ENCODE data around the gene PAIP2B.
"Not testable (repeated sequence)": the region's sequence is repeated elsewhere in the genome, so short reads cannot be mapped to it uniquely, and the experiment has no call there.

PAIP2B gene

GRCh38 chr2:71216501-71216900 lies 10.4 kb downstream of the PAIP2B start:
- no peak for DNase-seq (ENCODE audit: low read depth in 3 of 3)

- DNase-seq (ENCODE audit: low read depth in 3 of 3): no peak
Observed at GRCh38 chr2:71215447-71215846, 11.5 kb downstream of the PAIP2B start.

- DNase-seq (ENCODE audit: low read depth in 3 of 3): no peak
Observed at GRCh38 chr2:71212336-71212735, 14.6 kb downstream of the PAIP2B start.

GRCh38 chr2:71210292-71210691 lies 16.6 kb downstream of the PAIP2B start:
- DNase-seq (ENCODE audit: low read depth in 3 of 3): no peak

GRCh38 chr2:71208756-71209155 lies 18.1 kb downstream of the PAIP2B start:
- no peak for DNase-seq (ENCODE audit: low read depth in 3 of 3)

GRCh38 chr2:71207601-71208000 lies 19.3 kb downstream of the PAIP2B start:
- no peak for DNase-seq (ENCODE audit: low read depth in 3 of 3)

- DNase-seq (ENCODE audit: low read depth in 3 of 3): no peak
Observed at GRCh38 chr2:71206271-71206670, 20.6 kb downstream of the PAIP2B start.

- no peak for DNase-seq (ENCODE audit: low read depth in 3 of 3)
Observed at GRCh38 chr2:71191570-71191943, 35.3 kb downstream of the PAIP2B start.

- no peak for DNase-seq (ENCODE audit: low read depth in 3 of 3)
Observed at GRCh38 chr2:71190656-71191569, 36.0 kb downstream of the PAIP2B start.

GRCh38 chr2:71187589-71187988 lies 39.3 kb downstream of the PAIP2B start:
- DNase-seq (ENCODE audit: low read depth in 3 of 3): no peak

- no peak for DNase-seq (ENCODE audit: low read depth in 3 of 3)
Observed at GRCh38 chr2:71186973-71187372, 39.9 kb downstream of the PAIP2B start.

- not testable (repeated sequence) for DNase-seq (ENCODE audit: low read depth in 3 of 3)
Observed at GRCh38 chr2:71183306-71184115, 43.4 kb downstream of the PAIP2B start.

- no peak for DNase-seq (ENCODE audit: low read depth in 3 of 3)
Observed at GRCh38 chr2:71181316-71181715, 45.6 kb downstream of the PAIP2B start.

GRCh38 chr2:71178836-71179235 lies 48.1 kb downstream of the PAIP2B start:
- DNase-seq (ENCODE audit: low read depth in 3 of 3): not testable (repeated sequence)

GRCh38 chr2:71174207-71174606 lies 52.7 kb downstream of the PAIP2B start:
- no peak for DNase-seq (ENCODE audit: low read depth in 3 of 3)

- no peak for DNase-seq (ENCODE audit: low read depth in 3 of 3)
Observed at GRCh38 chr2:71173096-71173495, 53.8 kb downstream of the PAIP2B start.

GRCh38 chr2:71166812-71167211 lies 60.1 kb downstream of the PAIP2B start:
- DNase-seq (ENCODE audit: low read depth in 3 of 3): no peak

- peak; percentile 21 to 37 (median 33) for DNase-seq (ENCODE audit: low read depth in 3 of 3)
Observed at GRCh38 chr2:71157124-71157793, 69.6 kb downstream of the PAIP2B start.

- no peak for DNase-seq (ENCODE audit: low read depth in 3 of 3)
Observed at GRCh38 chr2:71156573-71156972, 70.3 kb downstream of the PAIP2B start.

GRCh38 chr2:71155846-71156245 lies 71.1 kb downstream of the PAIP2B start:
- DNase-seq (ENCODE audit: low read depth in 3 of 3): no peak

GRCh38 chr2:71154798-71155197 lies 72.1 kb downstream of the PAIP2B start:
- DNase-seq (ENCODE audit: low read depth in 3 of 3): no peak

- no peak for DNase-seq (ENCODE audit: low read depth in 3 of 3)
Observed at GRCh38 chr2:71154279-71154678, 72.6 kb downstream of the PAIP2B start.

Measured in stimulated activated CD4-positive, alpha-beta T cell treated with anti-CD3 and anti-CD28 coated beads, TNF-alpha, amount 100 ng/mL, for 4 hours (primary cell).